Measurements from ENCODE around the gene ATAD2B. TPM values are rescaled to one million over a fixed set of nuclear protein-coding genes. Genes with fewer than 3 reads are reported as not detected.
A peak's percentile ranks its signal among the peaks of the same experiment; 100 is the strongest.

The ATAD2B gene
- total RNA-seq, 1 donor from 2014 or later, result 25.9 TPM

DNA sequence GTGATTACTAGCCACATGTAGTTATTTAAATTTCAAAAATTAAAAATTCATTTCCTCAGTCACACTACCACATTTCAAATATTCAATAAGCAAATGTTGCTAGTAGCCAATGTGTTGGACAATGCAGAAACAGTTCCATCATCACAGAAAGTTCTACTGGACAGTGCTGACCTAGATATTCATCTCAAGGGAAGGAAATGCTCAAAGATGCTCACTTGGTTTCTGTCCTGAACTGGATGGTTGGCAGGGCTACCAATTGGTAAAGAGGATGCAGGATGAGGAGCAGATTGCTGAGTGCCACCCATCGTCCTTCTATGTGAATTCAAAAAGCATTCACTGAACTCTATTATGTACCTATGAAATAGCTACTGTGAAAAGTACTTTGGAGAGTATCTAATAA is 7.3 kb upstream of the ATAD2B start:
- no peak overlapping the region for H3K27ac Mint-ChIP-seq
- no peak for DNase-seq (ENCODE audit: low spot score)
- intact Hi-C loops (cut with micrococcal nuclease), result no loop called here
- H3K4me3 Mint-ChIP-seq, result no peak overlapping the region
- H3K36me3 Mint-ChIP-seq (ENCODE audit: low read depth), result peaks cover 3% of the 10 kb centered on the region
- no peaks in the 10 kb centered on the region for H3K9me3 Mint-ChIP-seq
- H3K27me3 Mint-ChIP-seq (ENCODE audit: insufficient read depth), result peaks cover 19% of the 10 kb centered on the region
- peaks cover 5% of the 10 kb centered on the region for H3K4me1 Mint-ChIP-seq (ENCODE audit: low read depth)

DNA sequence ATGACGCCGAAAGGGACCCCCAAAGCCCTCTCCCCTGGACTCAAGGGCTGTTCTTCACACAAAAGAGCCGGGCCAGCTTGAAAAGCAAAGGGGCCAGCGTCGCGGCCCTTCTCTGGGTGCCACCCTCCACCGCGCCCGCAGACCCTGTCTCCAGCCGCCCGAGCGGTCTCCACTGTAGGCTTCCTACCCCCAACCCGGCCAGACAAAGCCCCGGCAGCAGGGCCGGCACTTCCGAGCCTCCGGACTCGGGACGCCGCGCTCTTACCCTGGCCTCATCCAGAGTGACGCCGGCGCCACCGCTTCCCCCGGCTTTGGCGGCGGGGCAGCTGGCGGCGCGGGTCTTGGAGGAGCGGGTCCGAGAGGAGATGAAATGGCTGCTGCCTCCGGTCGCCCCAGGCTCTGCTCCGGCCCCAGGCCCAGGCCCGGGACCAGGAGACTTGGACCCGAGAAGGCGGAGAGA is 603 bp downstream of the ATAD2B start:
- intact Hi-C loops (cut with micrococcal nuclease), result loop anchor here (1.0 to 5.0 kb wide), 7 partner anchors 34 to 1046 kb away; partner anchors contain the start of genes CENPO, ITSN2, NCOA1 and PTRHD1
- no peak for DNase-seq (ENCODE audit: low spot score)
- peaks cover 12% of the 10 kb centered on the region for H3K36me3 Mint-ChIP-seq (ENCODE audit: low read depth)
- peaks cover 40% of the 10 kb centered on the region for H3K4me1 Mint-ChIP-seq (ENCODE audit: low read depth)
- peak overlapping the region; percentile 99 for H3K27ac Mint-ChIP-seq
- peaks cover 2% of the 10 kb centered on the region for H3K27me3 Mint-ChIP-seq (ENCODE audit: insufficient read depth)
- peak overlapping the region; percentile 95 for H3K4me3 Mint-ChIP-seq
- no peaks in the 10 kb centered on the region for H3K9me3 Mint-ChIP-seq

DNA sequence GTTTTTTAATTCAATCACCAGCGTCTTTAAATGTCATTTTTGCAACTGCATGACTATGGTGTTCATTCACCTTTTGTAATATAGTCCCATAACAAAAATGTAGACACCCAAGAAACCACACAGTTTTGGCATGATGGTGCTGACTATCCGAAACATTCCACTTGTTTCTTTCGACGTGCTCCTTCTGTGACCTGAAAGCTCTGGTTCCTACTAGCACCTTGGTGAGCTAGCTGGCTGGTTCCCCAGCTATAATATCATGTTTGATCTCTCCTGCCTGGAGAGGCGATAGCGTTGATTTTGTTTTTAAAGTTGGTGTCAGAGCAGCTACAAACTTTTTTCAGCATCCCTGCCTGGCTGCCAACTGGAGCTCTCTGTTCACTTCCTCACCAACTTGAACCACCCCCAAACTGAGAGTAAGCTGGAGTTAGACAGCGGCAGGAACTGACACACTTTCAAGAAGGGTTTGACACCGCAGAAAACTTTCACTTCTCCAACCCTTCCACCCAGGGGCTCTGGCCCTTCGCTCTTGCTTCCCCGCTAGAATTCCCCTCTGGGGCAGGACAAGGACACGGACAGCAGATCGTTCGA is 1.1 kb downstream of the ATAD2B start:
- Mint-ChIP-seq H3K27ac (peak overlapping the region; percentile 99), H3K9me3 (no peaks in the 10 kb centered on the region), H3K36me3 (ENCODE audit: low read depth) (peaks cover 10% of the 10 kb centered on the region), H3K4me3 (peak overlapping the region; percentile 95), H3K27me3 (ENCODE audit: insufficient read depth) (peaks cover 2% of the 10 kb centered on the region), H3K4me1 (ENCODE audit: low read depth) (peaks cover 40% of the 10 kb centered on the region)
- intact Hi-C loops (cut with micrococcal nuclease), result loop anchor here (1.0 to 5.0 kb wide), 7 partner anchors 33 to 1047 kb away; partner anchors contain the start of genes CENPO, ITSN2, NCOA1 and PTRHD1
- peak; percentile 63 for DNase-seq (ENCODE audit: low spot score)

DNA sequence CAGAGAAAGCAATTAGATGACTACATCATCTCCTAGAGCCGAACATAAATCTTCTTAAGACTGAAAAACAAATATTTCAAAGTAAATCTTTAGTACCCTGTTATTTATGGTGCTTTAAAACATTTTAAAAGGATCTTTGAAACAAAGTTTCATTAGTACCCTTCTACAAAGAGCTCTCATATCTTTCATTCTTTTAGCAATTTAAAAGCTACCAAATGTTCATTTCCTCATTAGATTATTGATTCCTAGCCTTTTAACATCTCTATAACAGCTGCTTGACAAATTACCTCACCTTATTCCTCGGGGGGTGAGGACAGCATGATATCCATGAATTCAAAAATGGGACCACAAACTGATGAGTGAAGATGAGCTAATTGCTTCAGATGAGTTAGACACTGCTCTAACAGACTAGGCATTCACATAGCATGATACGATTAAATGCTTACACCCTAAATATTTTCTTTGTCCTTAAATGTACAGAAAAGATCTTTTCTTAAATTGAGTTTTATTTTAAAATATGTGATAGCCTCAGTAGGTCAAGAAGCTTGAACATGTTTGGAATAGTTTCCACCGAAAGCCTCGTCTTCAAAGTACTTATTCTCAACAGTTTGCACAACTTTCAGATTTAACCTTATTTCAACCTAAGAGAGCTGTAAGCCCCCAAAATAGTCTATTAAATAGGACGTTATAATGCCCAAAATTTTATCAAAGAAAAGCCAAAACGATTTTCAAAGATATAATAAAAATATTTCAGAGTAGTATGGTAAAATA is 2.1 kb downstream of the ATAD2B start:
- H3K4me1 Mint-ChIP-seq (ENCODE audit: low read depth), result peaks cover 40% of the 10 kb centered on the region
- intact Hi-C loops (cut with micrococcal nuclease), result loop anchor here (5.0 kb wide), 2 partner anchors 438 to 868 kb away; partner anchors contain the start of genes CENPO, ITSN2 and PTRHD1
- H3K27ac Mint-ChIP-seq, result no peak overlapping the region

DNA sequence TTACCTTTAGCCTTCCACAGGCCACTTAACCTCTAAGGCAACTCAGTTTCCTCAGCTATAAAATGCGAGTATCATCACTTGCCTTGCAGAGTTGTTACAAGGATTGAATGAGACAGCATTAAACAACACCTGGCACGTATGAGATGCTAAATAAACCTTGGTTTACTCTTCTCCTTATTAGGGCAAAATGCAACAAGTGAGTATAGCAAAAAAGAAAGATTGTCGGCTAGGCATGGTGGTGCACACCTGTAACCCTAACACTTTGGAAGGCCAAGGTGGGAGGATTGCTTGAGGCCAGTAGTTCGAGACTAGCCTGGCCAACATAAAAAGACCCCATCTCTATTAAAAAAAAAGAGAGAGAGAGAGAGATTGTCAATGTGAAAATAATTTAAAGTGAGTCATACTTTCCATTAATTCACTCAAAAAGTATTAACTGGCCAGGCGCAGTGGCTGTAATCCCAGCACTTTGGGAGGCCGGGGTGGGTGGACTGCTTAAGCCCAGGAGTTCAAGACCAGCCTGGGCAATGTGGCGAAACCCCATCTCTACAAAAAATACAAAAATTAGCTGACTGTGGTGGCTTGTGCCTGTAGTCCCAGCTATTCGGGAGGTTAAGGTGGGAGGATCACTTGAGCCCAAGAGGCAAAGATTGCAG is 8.0 kb downstream of the ATAD2B start:
- peaks cover 31% of the 10 kb centered on the region for H3K4me1 Mint-ChIP-seq (ENCODE audit: low read depth)
- no peaks in the 10 kb centered on the region for H3K27me3 Mint-ChIP-seq (ENCODE audit: insufficient read depth)
- no peak overlapping the region for H3K27ac Mint-ChIP-seq
- H3K9me3 Mint-ChIP-seq, result no peaks in the 10 kb centered on the region
- no peak overlapping the region for H3K4me3 Mint-ChIP-seq
- no peak for DNase-seq (ENCODE audit: low spot score)
- peaks cover 4% of the 10 kb centered on the region for H3K36me3 Mint-ChIP-seq (ENCODE audit: low read depth)
- intact Hi-C loops (cut with micrococcal nuclease), result no loop called here

More for the DNA sequence above, 2.1 kb downstream of the ATAD2B start:
- Mint-ChIP-seq H3K36me3 (ENCODE audit: low read depth) (peaks cover 10% of the 10 kb centered on the region), H3K4me3 (peak overlapping the region; percentile 95), H3K9me3 (no peaks in the 10 kb centered on the region), H3K27me3 (ENCODE audit: insufficient read depth) (peaks cover 2% of the 10 kb centered on the region)
- no peak for DNase-seq (ENCODE audit: low spot score)

DNA sequence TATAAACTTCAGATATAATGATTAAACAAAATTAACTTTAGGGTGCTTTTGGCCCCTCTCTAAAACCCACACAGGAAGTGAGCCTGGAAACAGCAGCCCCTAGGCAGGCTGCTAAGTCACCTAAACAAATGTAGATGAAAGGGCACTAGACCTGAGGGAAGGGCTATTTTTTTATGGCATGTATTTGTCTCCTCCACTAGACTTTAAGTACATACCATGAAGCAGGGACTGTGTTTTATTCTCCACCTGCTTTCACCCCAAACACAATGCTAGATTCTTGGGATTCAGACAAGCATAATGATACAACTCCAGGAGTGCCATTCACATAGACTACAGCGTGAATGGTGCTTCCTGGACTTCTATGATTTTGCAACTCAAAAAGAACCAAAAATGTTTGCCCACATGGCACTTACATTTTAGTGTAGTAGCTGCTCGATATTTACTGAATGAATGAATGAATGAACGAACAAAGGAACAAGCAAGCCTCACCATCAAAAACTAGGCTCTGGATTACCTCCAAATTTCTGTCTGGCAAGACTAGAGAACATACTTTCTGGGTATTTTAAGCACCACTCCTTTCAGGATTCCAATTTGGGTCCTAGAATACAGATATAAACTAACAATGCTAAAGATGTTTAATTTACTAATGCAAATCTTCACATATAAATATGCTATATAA is 10.1 kb downstream of the ATAD2B start:
- Mint-ChIP-seq H3K4me3 (no peak overlapping the region), H3K4me1 (ENCODE audit: low read depth) (peaks cover 29% of the 10 kb centered on the region)

DNA sequence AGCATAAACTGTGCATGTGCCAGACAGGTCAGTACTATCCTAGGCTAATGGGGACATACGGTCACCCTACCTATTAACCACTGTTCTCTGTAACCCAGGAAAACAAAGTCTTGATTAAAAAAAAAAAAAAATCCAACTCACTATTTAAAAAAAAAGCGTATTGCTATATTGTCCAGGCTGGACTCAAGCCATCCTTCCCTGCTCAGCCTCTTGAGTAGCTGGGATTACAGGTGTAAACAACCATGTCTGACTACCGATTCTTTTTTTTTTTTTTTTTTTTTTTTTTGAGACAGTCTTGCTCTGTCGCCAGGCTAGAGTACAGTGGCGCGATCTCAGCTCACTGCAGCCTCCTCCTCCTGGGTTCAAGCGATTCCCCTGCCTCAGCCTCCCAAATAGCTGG is 11.6 kb downstream of the ATAD2B start:
- Mint-ChIP-seq H3K9me3 (no peaks in the 10 kb centered on the region), H3K4me1 (ENCODE audit: low read depth) (peaks cover 35% of the 10 kb centered on the region), H3K27ac (no peak overlapping the region), H3K36me3 (ENCODE audit: low read depth) (peaks cover 2% of the 10 kb centered on the region), H3K4me3 (no peak overlapping the region), H3K27me3 (ENCODE audit: insufficient read depth) (no peaks in the 10 kb centered on the region)
- intact Hi-C loops (cut with micrococcal nuclease), result no loop called here
- no peak for DNase-seq (ENCODE audit: low spot score)

More for the DNA sequence above, 10.1 kb downstream of the ATAD2B start:
- no peak for DNase-seq (ENCODE audit: low spot score)
- H3K36me3 Mint-ChIP-seq (ENCODE audit: low read depth), result peaks cover 2% of the 10 kb centered on the region
- no peaks in the 10 kb centered on the region for H3K9me3 Mint-ChIP-seq
- intact Hi-C loops (cut with micrococcal nuclease), result no loop called here
- no peaks in the 10 kb centered on the region for H3K27me3 Mint-ChIP-seq (ENCODE audit: insufficient read depth)
- no peak overlapping the region for H3K27ac Mint-ChIP-seq

DNA sequence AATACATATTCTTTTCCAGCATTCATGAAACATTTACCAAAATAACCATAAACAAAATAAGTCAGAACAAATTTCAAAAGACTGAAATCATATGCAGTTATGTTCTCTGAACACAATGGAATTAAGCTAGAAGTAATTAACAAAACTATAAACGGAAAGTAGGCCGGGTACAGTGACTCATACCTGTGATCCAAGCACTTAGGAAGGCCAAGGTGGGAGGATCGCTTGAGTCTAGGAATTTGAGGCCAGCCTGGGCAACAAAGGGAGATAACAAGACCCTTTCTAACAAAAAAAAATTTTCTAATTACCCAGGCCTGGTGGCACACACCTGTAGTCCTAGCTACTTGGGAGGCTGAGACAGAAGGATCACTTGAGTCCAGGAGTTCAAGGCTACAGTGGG is 14.9 kb downstream of the ATAD2B start:
- DNase-seq (ENCODE audit: low spot score), result no peak
- no peak overlapping the region for H3K4me3 Mint-ChIP-seq
- H3K36me3 Mint-ChIP-seq (ENCODE audit: low read depth), result peaks cover 3% of the 10 kb centered on the region
- intact Hi-C loops (cut with micrococcal nuclease), result no loop called here
- no peaks in the 10 kb centered on the region for H3K27me3 Mint-ChIP-seq (ENCODE audit: insufficient read depth)
- H3K9me3 Mint-ChIP-seq, result no peaks in the 10 kb centered on the region
- H3K27ac Mint-ChIP-seq, result no peak overlapping the region
- H3K4me1 Mint-ChIP-seq (ENCODE audit: low read depth), result peaks cover 31% of the 10 kb centered on the region

DNA sequence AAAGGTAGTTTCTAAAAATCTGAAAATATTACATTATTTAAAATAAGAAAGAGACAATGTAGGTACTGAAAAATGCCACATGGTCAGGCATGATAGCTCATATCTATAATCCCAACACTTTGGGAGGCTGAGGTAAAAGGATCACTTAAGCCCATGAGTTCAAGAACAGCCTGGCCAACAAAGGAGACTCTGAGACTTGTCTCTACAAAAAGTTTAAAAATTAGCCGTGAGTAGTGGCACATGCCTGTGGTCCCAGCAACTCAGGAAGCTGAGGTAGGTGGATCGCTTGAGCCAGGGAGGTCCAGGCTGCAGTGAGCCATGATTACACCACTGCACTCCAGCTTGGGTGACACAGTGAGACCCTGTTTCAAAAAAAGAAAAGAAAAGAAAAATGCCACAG is 21.8 kb downstream of the ATAD2B start:
- H3K27me3 Mint-ChIP-seq (ENCODE audit: insufficient read depth), result no peaks in the 10 kb centered on the region
- intact Hi-C loops (cut with micrococcal nuclease), result no loop called here
- H3K4me1 Mint-ChIP-seq (ENCODE audit: low read depth), result no peaks in the 10 kb centered on the region
- no peaks in the 10 kb centered on the region for H3K9me3 Mint-ChIP-seq
- H3K27ac Mint-ChIP-seq, result no peak overlapping the region
- H3K4me3 Mint-ChIP-seq, result no peak overlapping the region
- H3K36me3 Mint-ChIP-seq (ENCODE audit: low read depth), result peaks cover 3% of the 10 kb centered on the region
- DNase-seq (ENCODE audit: low spot score), result no peak

DNA sequence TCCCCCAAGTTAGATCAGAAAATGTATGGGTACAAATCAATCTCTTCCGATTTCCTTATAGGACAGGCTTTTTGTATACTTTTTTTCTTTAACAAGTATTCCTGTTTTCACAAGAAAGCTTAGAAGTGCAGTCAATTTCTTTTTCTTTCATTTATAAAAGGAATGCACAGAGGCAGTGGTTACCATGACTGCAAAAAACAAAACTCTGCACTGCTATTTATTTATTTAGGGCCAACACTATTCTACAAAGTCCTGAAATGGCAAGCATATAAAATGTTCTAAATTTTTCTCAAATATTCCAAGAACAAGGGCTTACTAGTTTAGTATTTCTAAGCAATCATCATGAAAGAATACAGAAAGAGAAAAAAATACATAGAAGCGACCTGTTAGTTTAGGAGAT is 22.2 kb downstream of the ATAD2B start:
- Mint-ChIP-seq H3K9me3 (no peaks in the 10 kb centered on the region), H3K4me3 (no peak overlapping the region), H3K4me1 (ENCODE audit: low read depth) (no peaks in the 10 kb centered on the region), H3K36me3 (ENCODE audit: low read depth) (peaks cover 3% of the 10 kb centered on the region), H3K27me3 (ENCODE audit: insufficient read depth) (no peaks in the 10 kb centered on the region), H3K27ac (no peak overlapping the region)
- intact Hi-C loops (cut with micrococcal nuclease), result no loop called here
- DNase-seq (ENCODE audit: low spot score), result no peak

DNA sequence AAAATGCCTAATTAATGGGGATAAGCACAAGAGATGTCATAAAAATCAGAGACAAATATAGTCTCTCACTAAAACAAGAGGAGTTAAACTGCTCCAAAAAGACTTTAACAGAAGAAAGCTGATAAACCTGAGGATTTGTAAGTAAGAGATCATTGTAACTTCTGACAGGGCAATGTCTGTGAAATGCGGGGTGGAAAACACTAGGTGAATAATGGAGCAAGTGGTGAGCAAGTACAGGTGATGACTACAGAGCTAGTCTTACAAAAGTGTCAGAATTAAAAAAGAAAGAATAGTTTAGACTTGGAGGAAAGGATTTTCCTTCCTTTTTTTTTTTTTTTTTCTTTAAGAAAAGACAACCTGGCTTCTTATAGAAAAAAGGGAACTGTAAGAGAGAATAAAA is 22.7 kb downstream of the ATAD2B start:
- H3K9me3 Mint-ChIP-seq, result no peaks in the 10 kb centered on the region
- H3K27ac Mint-ChIP-seq, result no peak overlapping the region
- no peaks in the 10 kb centered on the region for H3K27me3 Mint-ChIP-seq (ENCODE audit: insufficient read depth)
- no peak overlapping the region for H3K4me3 Mint-ChIP-seq
- H3K36me3 Mint-ChIP-seq (ENCODE audit: low read depth), result peaks cover 2% of the 10 kb centered on the region
- H3K4me1 Mint-ChIP-seq (ENCODE audit: low read depth), result no peaks in the 10 kb centered on the region
- intact Hi-C loops (cut with micrococcal nuclease), result no loop called here
- no peak for DNase-seq (ENCODE audit: low spot score)

DNA sequence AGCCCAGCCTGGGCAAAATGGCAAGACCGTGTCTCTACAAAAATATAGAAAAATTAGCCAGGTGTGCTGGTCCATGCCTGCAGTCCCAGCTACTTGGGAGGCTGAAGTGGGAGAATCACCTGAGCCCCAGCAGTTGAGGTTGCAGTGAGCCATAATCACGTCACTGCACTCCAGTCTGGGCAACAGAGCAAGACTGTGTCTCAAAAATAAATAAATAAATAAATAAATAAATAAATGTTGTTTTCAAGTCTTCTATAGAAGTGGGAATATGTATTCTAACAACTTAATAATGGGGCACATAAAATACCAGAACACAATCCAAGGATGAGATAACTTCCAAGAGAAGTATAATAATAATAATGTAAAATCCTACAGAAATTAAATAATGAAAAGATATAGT is 23.9 kb downstream of the ATAD2B start:
- no peak overlapping the region for H3K4me3 Mint-ChIP-seq
- H3K4me1 Mint-ChIP-seq (ENCODE audit: low read depth), result no peaks in the 10 kb centered on the region
- no peak overlapping the region for H3K27ac Mint-ChIP-seq
- intact Hi-C loops (cut with micrococcal nuclease), result no loop called here
- no peak for DNase-seq (ENCODE audit: low spot score)
- H3K36me3 Mint-ChIP-seq (ENCODE audit: low read depth), result no peaks in the 10 kb centered on the region
- H3K9me3 Mint-ChIP-seq, result no peaks in the 10 kb centered on the region
- H3K27me3 Mint-ChIP-seq (ENCODE audit: insufficient read depth), result no peaks in the 10 kb centered on the region

Measured in activated T-helper 1 cell treated with anti-CD3 and anti-CD28 coated beads, Interleukin-12 subunit alpha, Interleukin-12 subunit beta, Interleukin-2, Interleukin-4 antibody, amounts not matched to agents 30 ng/mL and 10 ng/mL and 1 ng/mL, durations not matched to agents 14 hours and 24 hours and 36 hours (primary cell).